Activated CD4-positive, alpha-beta T cell treated with anti-CD3 and anti-CD28 coated beads, Interleukin-2, amount 10 ng/mL, durations not matched to agents 24 days and 14 days (primary cell): Measurements from ENCODE around the gene DDIT4. TPM values are rescaled to one million over a fixed set of nuclear protein-coding genes. Genes with fewer than 3 reads are reported as not detected.
"Not testable (repeated sequence)": the region's sequence is repeated elsewhere in the genome, so short reads cannot be mapped to it uniquely, and the experiment has no call there.

ENCODE experiments used
- DNase-seq: peaks from one replicate; pipeline ENCODE4 v3.0.0; 2022
- H3K27ac Mint-ChIP-seq: one replicate; pipeline ENCODE4 v1.8.0; 2022; ENCODE audit warnings: mild to moderate bottlenecking, mixed read lengths
- H3K27me3 Mint-ChIP-seq: one replicate; pipeline ENCODE4 v1.8.0; 2022; ENCODE audit warnings: mixed read lengths
- H3K36me3 Mint-ChIP-seq: one replicate; pipeline ENCODE4 v1.8.0; 2022; ENCODE audit warnings: low read depth, mild to moderate bottlenecking, mixed read lengths
- H3K4me1 Mint-ChIP-seq: one replicate; pipeline ENCODE4 v1.8.0; 2021; ENCODE audit warnings: mixed read lengths
- H3K4me3 Mint-ChIP-seq: one replicate; pipeline ENCODE4 v1.8.0; 2022; ENCODE audit warnings: mild to moderate bottlenecking, moderate library complexity, mixed read lengths
- H3K9me3 Mint-ChIP-seq: one replicate; pipeline ENCODE4 v1.8.0; 2021; ENCODE audit warnings: mixed read lengths
- intact Hi-C: fragments of 100-400 bp; cut with micrococcal nuclease; formaldehyde crosslinking; loops from one replicate; pipeline ENCODE4 v1.15.1; 2023
- total RNA-seq: library from RNA; stranded (reverse); gene quantifications from 2 replicates; pipeline ENCODE4 v1.2.3, GENCODE V29; 2022

Gene DDIT4
- total RNA-seq, 1 donor from 2014 or later: 271 TPM

- Mint-ChIP-seq H3K9me3 (no peaks in the 10 kb centered on the region), H3K4me3 (no peak overlapping the region), H3K27me3 (no peaks in the 10 kb centered on the region), H3K36me3 (peaks cover 18% of the 10 kb centered on the region), H3K4me1 (peaks cover 48% of the 10 kb centered on the region), H3K27ac (peak overlapping the region; percentile 76)
- intact Hi-C loops: loop anchor here (2.0 kb wide), 1 partner anchor 19 kb away; no protein-coding TSS in a partner anchor
- DNase-seq: no peak
Measured at GRCh38 chr10:72241691-72242252, 32.0 kb upstream of the DDIT4 start.

GRCh38 chr10:72242675-72243074 lies 31.0 kb upstream of the DDIT4 start:
- Mint-ChIP-seq H3K9me3 (no peaks in the 10 kb centered on the region), H3K36me3 (peaks cover 12% of the 10 kb centered on the region), H3K4me1 (peaks cover 53% of the 10 kb centered on the region), H3K4me3 (peak overlapping the region; percentile 13), H3K27ac (peak overlapping the region; percentile 56), H3K27me3 (no peaks in the 10 kb centered on the region)
- DNase-seq: no peak
- intact Hi-C loops: loop anchor here (2.0 kb wide), 1 partner anchor 18 kb away; no protein-coding TSS in a partner anchor

DNA sequence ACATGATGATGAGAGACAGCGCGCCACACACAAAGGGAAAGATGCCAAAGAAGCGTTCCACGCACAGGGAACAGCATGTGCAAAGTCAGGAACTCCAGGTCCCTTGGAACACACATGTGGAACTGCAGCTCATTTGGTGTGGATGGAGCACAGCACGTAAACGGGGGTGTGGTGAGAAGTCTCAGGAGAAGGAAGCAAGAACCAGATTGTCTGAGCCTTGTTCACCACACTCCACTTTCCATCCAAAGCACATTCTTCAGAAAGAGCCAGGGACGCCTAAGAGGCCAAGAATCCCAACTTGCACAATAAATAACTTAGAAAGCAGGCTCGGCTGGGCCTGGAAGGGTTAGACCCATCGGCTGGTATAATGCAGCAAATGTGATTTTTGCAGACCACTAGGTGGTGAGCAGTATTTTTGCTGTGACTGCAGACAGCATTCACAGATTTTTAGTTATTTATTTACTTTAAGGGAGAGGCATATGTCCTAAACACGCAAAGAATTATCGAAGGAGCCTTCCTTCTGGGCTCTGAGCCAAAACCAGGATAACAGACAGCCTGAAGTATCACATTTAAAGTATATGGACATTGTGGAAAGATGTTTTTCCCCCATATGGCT lies 29.8 kb upstream of the DDIT4 start:
- Mint-ChIP-seq H3K36me3 (peaks cover 7% of the 10 kb centered on the region), H3K9me3 (no peaks in the 10 kb centered on the region), H3K27me3 (no peaks in the 10 kb centered on the region), H3K4me1 (peaks cover 65% of the 10 kb centered on the region), H3K4me3 (no peak overlapping the region), H3K27ac (peak overlapping the region; percentile 82)
- intact Hi-C loops: loop anchor here (2.0 kb wide), 1 partner anchor 17 kb away; no protein-coding TSS in a partner anchor
- no peak for DNase-seq

DNA sequence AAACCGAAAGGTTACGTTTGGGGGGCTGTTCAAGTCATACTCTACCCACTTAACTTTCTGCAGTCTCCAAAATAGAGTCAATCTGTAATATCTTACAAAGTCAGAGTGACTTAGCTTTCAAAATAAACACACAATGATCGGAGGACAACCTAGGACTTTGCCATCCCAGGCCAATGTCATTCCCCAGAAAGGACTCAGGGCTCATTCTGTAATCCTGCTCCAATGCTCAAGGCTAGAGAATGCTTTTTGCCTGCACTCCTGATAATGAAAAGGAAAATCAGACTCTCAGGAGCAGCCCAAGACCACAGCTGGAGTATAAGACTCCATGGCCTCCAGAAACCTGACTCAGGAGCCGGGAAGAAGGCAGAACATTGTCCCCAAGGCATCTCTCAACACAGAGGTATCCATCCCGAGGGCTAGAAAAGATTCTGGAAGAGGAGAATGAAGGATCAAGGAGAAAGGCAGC lies 29.1 kb upstream of the DDIT4 start:
- no peak for DNase-seq
- no peaks in the 10 kb centered on the region for H3K9me3 Mint-ChIP-seq
- H3K27ac Mint-ChIP-seq: peak overlapping the region; percentile 82
- peak overlapping the region; percentile 0 for H3K4me3 Mint-ChIP-seq
- no peaks in the 10 kb centered on the region for H3K27me3 Mint-ChIP-seq
- intact Hi-C loops: no loop called here
- H3K4me1 Mint-ChIP-seq: peaks cover 65% of the 10 kb centered on the region
- H3K36me3 Mint-ChIP-seq: peaks cover 5% of the 10 kb centered on the region

GRCh38 chr10:72245949-72246525 lies 27.7 kb upstream of the DDIT4 start:
- Mint-ChIP-seq H3K9me3 (no peaks in the 10 kb centered on the region), H3K4me1 (peaks cover 70% of the 10 kb centered on the region), H3K4me3 (no peak overlapping the region), H3K36me3 (peaks cover 2% of the 10 kb centered on the region), H3K27me3 (no peaks in the 10 kb centered on the region), H3K27ac (peak overlapping the region; percentile 35)
- DNase-seq: no peak
- intact Hi-C loops: no loop called here

DNA sequence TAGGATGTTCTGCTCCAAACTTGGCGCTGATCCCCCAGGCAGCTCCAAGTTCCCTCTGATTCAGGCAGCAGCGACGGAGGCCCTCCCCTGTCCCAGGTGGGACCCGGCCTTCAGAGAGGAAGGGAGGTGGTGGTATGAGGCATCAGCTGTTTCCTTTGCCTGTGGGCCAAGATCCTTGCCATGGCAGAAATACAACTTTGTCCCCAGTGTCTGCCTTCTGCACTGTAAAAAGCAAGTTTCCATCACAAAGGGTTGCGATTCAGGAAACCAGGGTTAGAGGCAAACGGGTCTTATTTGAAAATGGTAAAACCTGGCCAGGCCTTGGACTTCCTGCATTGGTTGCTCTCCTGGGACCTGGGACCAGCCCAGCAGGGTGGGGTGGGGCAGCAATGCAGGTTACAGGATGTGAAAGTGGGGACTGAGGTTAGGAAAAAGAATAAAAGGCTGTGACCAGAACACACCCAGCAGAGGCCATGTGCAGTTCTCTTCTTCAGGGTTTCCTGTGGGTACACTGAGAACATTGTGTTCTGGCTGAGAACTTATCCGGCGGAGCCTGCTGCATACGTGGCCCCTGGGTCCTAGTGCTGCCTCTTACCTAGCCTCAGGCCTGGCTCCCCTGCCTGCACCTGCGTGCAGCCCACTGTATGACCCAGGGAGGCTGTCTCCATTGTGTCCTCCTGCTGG lies 25.1 kb upstream of the DDIT4 start:
- H3K4me3 Mint-ChIP-seq: peak overlapping the region; percentile 82
- no peaks in the 10 kb centered on the region for H3K27me3 Mint-ChIP-seq
- no peaks in the 10 kb centered on the region for H3K36me3 Mint-ChIP-seq
- peak overlapping the region; percentile 96 for H3K27ac Mint-ChIP-seq
- peaks cover 65% of the 10 kb centered on the region for H3K4me1 Mint-ChIP-seq
- intact Hi-C loops: loop anchor here (1.0 to 2.0 kb wide), 4 partner anchors 13 to 87 kb away; partner anchors contain the start of gene DDIT4
- peak; percentile 94 for DNase-seq
- H3K9me3 Mint-ChIP-seq: no peaks in the 10 kb centered on the region

- DNase-seq, H3K9me3 Mint-ChIP-seq, H3K27me3 Mint-ChIP-seq, H3K36me3 Mint-ChIP-seq: not testable (repeated sequence)
- H3K4me3 Mint-ChIP-seq: peak overlapping the region; percentile 82
- H3K4me1 Mint-ChIP-seq: peaks cover 61% of the 10 kb centered on the region
- H3K27ac Mint-ChIP-seq: peak overlapping the region; percentile 96
- intact Hi-C loops: loop anchor here (2.0 kb wide), 1 partner anchor 47 kb away; no protein-coding TSS in a partner anchor
Measured at GRCh38 chr10:72249176-72249862, 24.4 kb upstream of the DDIT4 start.

- H3K9me3 Mint-ChIP-seq: no peaks in the 10 kb centered on the region
- H3K27me3 Mint-ChIP-seq: no peaks in the 10 kb centered on the region
- H3K36me3 Mint-ChIP-seq: no peaks in the 10 kb centered on the region
- intact Hi-C loops: no loop called here
- H3K4me3 Mint-ChIP-seq: peak overlapping the region; percentile 63
- peak overlapping the region; percentile 73 for H3K27ac Mint-ChIP-seq
- peaks cover 63% of the 10 kb centered on the region for H3K4me1 Mint-ChIP-seq
- no peak for DNase-seq
Measured at GRCh38 chr10:72250666-72251065, 23.1 kb upstream of the DDIT4 start.

GRCh38 chr10:72251635-72252034 lies 22.1 kb upstream of the DDIT4 start:
- DNase-seq: no peak
- peak overlapping the region; percentile 59 for H3K27ac Mint-ChIP-seq
- no peaks in the 10 kb centered on the region for H3K9me3 Mint-ChIP-seq
- H3K36me3 Mint-ChIP-seq: no peaks in the 10 kb centered on the region
- H3K27me3 Mint-ChIP-seq: no peaks in the 10 kb centered on the region
- intact Hi-C loops: no loop called here
- H3K4me3 Mint-ChIP-seq: no peak overlapping the region
- H3K4me1 Mint-ChIP-seq: peaks cover 61% of the 10 kb centered on the region

- Mint-ChIP-seq H3K4me3 (no peak overlapping the region), H3K27me3 (no peaks in the 10 kb centered on the region), H3K27ac (peak overlapping the region; percentile 81), H3K9me3 (no peaks in the 10 kb centered on the region), H3K36me3 (peaks cover 2% of the 10 kb centered on the region), H3K4me1 (peaks cover 60% of the 10 kb centered on the region)
- no peak for DNase-seq
- intact Hi-C loops: no loop called here
Measured at GRCh38 chr10:72252972-72253371, 20.8 kb upstream of the DDIT4 start.

- Mint-ChIP-seq H3K36me3 (peaks cover 2% of the 10 kb centered on the region), H3K27ac (peak overlapping the region; percentile 81), H3K4me1 (peaks cover 56% of the 10 kb centered on the region), H3K4me3 (no peak overlapping the region), H3K9me3 (no peaks in the 10 kb centered on the region), H3K27me3 (no peaks in the 10 kb centered on the region)
- no peak for DNase-seq
- intact Hi-C loops: no loop called here
Measured at GRCh38 chr10:72253578-72253977, 20.1 kb upstream of the DDIT4 start.

GRCh38 chr10:72254813-72255568 lies 18.7 kb upstream of the DDIT4 start:
- H3K4me3 Mint-ChIP-seq: peak overlapping the region; percentile 88
- peak; percentile 85 for DNase-seq
- intact Hi-C loops: no loop called here
- H3K36me3 Mint-ChIP-seq: peaks cover 2% of the 10 kb centered on the region
- peaks cover 59% of the 10 kb centered on the region for H3K4me1 Mint-ChIP-seq
- H3K27me3 Mint-ChIP-seq: no peaks in the 10 kb centered on the region
- H3K9me3 Mint-ChIP-seq: no peaks in the 10 kb centered on the region
- H3K27ac Mint-ChIP-seq: peak overlapping the region; percentile 97
